ENCODE results near the gene GJA8. TPM values are rescaled to one million over a fixed set of nuclear protein-coding genes. Genes with fewer than 3 reads are reported as not detected.

Gene GJA8
- total RNA-seq, 2 experiments from 2014 or later = not detected

GRCh38 chr1:147892731-147893214 lies 9.8 kb upstream of the GJA8 start:
- no TSS peak for BruUV-seq (replicated peaks)
- DNase-seq (ENCODE audit: low spot score) = peak; percentile 55
- Histone ChIP-seq H3K9me2 (ENCODE audit: insufficient read depth, low read length) (no peaks in the 10 kb centered on the region), H3K4me3 (ENCODE audit: low read depth, low read length, poor library complexity, severe bottlenecking) (no peak overlapping the region), H3K79me2 (ENCODE audit: insufficient read depth, low read depth, low read length) (no peaks in the 10 kb centered on the region), H3K4me1 (ENCODE audit: insufficient read depth, low read length, poor library complexity, severe bottlenecking) (no peaks in the 10 kb centered on the region), H2AFZ (ENCODE audit: low read length) (no peak overlapping the region), H3K27ac (ENCODE audit: low read depth, low read length, poor library complexity, severe bottlenecking) (no peak overlapping the region), H3K4me2 (ENCODE audit: low read length) (no peak overlapping the region), H3K9me3 (ENCODE audit: low read length) (no peaks in the 10 kb centered on the region), H3K36me3 (ENCODE audit: insufficient read depth, low read length) (no peaks in the 10 kb centered on the region), H4K20me1 (ENCODE audit: insufficient read depth, low read length) (no peaks in the 10 kb centered on the region)
- intact Hi-C loops (cut with micrococcal nuclease; ENCODE audit: unreplicated experiment) = loop anchor here (2.0 to 5.0 kb wide), 3 partner anchors 265 to 620 kb away; no protein-coding TSS in a partner anchor
- TF ChIP-seq CTCF (conservative IDR thresholded peaks at IDR 0.05; ENCODE audit: low read length) (peak; percentile 98), EZH2phosphoT487 (IDR thresholded peaks at IDR 0.05; ENCODE audit: borderline replicate concordance, low read depth, low read length) (no peak)
- POLR2A ChIA-PET = no interaction called here
- CTCF ChIA-PET (ENCODE audit: unreplicated experiment) = interaction anchor here (1.3 kb wide), 1 partner anchor 191 kb away, joined by 3 read pairs; no protein-coding TSS in a partner anchor

- intact Hi-C loops (cut with micrococcal nuclease; ENCODE audit: unreplicated experiment) = no loop called here
These were observed 7.5 kb upstream of the GJA8 start for GRCh38 chr1:147895123-147895522.

More at GRCh38 chr1:147895123-147895522, 7.5 kb upstream of the GJA8 start:
- no peaks in the 10 kb centered on the region for H4K20me1 ChIP-seq (ENCODE audit: insufficient read depth, low read length)
- DNase-seq (ENCODE audit: low spot score) = no peak
- H3K9me3 ChIP-seq (ENCODE audit: low read length) = no peaks in the 10 kb centered on the region
- ChIA-PET CTCF (ENCODE audit: unreplicated experiment) (no interaction called here), POLR2A (interaction anchor here (0.9 kb wide), 1 partner anchor 152 kb away, joined by 3 read pairs; no protein-coding TSS in a partner anchor)
- H3K4me2 ChIP-seq (ENCODE audit: low read length) = no peak overlapping the region
- H3K4me1 ChIP-seq (ENCODE audit: insufficient read depth, low read length, poor library complexity, severe bottlenecking) = no peaks in the 10 kb centered on the region
- H3K27ac ChIP-seq (ENCODE audit: low read depth, low read length, poor library complexity, severe bottlenecking) = no peak overlapping the region
- H3K4me3 ChIP-seq (ENCODE audit: low read depth, low read length, poor library complexity, severe bottlenecking) = no peak overlapping the region
- H2AFZ ChIP-seq (ENCODE audit: low read length) = no peak overlapping the region
- no TSS peak for BruUV-seq (replicated peaks)
- TF ChIP-seq CTCF (conservative IDR thresholded peaks at IDR 0.05; ENCODE audit: low read length) (no peak), EZH2phosphoT487 (IDR thresholded peaks at IDR 0.05; ENCODE audit: borderline replicate concordance, low read depth, low read length) (no peak)
- H3K36me3 ChIP-seq (ENCODE audit: insufficient read depth, low read length) = no peaks in the 10 kb centered on the region
- no peaks in the 10 kb centered on the region for H3K79me2 ChIP-seq (ENCODE audit: insufficient read depth, low read depth, low read length)
- H3K9me2 ChIP-seq (ENCODE audit: insufficient read depth, low read length) = no peaks in the 10 kb centered on the region
